ENCODE data around the gene GALR1.

GRCh38 chr18:77308216-77308615 is 58.6 kb downstream of the GALR1 start:
- TF ChIP-seq CTCF (IDR thresholded peaks at IDR 0.05) (no peak), POLR2A (IDR thresholded peaks at IDR 0.05) (no peak)

All from heart left ventricle (tissue), 13 donors.